Endometrial microvascular endothelial cells (primary cell): Measurements from ENCODE around the gene MTR. TPM values are rescaled to one million over a fixed set of nuclear protein-coding genes. Genes with fewer than 3 reads are reported as not detected.

Experiments
- in situ Hi-C: cut with HindIII; loops from 2 replicates; pipeline ENCODE4 v1.10.0; 2017; ENCODE audit warnings: low sequenced_read_pairs, low pct_unique_long_range_greater_than_20kb; ENCODE audit errors: inconsistent ontology term
- total RNA-seq: library from RNA; depleted of rRNA; stranded (reverse); fragments of >200 nt; gene quantifications from one replicate; pipeline ENCODE4 v1.2.3, GENCODE V29; 2015; ENCODE audit errors: inconsistent ontology term

Gene MTR
- total RNA-seq, 1 donor from 2014 or later: 22.4 TPM

DNA sequence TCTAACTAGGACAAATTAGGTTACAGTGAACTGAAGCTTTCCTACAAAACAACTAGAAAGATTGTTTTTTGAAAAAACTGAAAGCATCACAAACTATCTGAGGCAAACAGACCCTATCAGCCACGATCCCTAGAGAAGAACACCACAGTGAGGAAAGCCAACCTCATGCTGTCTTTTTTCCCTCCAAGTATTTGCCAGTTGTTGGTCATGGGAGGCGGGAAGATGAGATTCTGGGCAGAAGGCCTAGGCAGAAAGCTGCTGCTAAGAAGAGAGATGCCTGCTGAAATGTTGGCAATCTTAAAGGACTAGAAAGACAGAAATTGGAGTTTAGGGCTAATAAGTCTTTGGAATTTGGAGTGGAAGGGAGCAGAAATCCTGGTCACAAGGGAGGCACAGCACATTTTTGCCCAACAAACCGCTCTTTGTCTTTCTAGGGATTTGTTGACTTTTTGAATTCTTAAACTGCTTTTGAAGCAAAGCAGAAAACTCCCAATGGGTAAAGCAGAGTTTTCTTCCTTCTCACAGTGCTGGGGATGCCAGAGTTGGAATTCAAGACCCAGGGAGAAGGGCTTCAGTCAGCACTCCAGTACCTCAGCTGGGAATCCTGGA, 125.3 kb downstream of the MTR start:
- in situ Hi-C loops: no loop called here

DNA sequence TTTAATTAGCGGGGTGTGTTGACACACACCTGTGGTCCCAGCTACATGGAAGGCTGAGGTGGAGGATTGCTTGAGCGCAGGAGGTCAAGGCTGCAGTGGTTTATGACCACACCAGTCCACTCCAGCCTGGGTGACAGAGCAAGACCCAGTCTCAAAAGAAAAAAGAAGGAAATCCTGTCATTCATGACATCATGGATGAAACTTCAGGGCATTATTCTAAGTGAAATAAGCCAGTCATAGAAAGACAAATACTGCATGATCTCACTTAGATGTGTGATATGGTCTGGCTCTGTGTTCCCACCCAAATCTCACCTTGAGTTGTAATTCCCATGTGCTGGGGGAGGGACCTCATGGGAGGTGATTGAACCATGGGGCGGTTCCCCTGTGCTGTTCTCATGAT, 126.5 kb downstream of the MTR start:
- in situ Hi-C loops: no loop called here

DNA sequence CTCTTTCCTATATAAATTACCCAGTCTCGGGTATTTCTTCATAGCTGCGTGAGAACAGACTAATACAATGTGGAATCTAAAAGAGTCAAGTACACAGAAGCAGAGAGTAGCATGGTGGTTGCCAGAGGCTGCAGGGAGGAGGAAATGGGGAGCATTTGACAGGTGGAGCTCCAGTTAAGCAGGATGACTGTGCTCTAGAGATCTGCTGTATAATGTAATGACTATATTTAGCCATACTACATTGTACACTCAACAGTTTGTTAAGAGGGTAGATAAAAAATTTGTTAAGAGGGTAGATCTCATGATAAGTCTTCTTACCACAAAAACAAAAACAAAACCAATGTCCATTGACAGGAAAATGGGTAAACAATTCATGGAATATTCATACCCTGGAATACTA, 127.1 kb downstream of the MTR start:
- in situ Hi-C loops: no loop called here

- in situ Hi-C loops: no loop called here
Measured at GRCh38 chr1:236925386-236925785, 130.3 kb downstream of the MTR start.

DNA sequence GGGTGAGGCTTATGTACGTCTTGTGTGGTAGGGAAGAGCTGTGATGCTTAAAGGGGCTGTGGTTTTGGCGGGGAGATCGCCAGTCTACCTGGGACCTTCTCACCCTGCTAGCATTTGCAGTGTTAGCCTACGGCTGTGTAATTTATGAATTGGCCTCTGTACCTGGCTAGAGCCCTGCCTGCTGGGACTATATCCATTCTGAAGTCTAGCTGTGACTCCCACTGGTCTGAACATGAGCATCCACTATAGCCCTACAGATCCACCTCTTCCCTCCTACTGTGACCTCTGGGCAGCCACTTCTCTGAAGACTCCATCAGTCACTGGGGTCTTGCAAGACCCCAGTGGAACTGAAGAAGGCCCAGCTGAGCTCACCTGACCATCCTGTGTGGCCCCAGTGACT, 135.4 kb downstream of the MTR start:
- in situ Hi-C loops: no loop called here

DNA sequence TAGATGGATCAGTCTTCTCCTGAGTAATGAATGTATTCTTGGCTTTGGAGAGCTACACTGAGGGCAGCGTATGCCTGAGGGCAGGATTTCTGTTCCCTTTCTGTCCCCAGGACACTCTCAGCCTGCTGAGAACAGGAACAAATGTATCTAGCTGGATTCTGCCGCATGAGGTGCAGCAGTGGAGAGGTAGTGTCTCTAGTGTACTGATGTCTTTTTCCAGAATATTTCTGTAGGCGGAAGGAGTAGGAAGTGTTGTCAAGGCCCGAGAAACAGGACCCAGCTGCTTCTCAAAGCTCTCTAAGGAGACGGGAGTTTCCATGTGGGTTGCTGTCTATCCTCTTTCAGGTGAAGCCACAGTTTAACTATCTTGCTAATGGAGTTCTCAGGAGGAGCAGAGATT, 143.7 kb downstream of the MTR start:
- in situ Hi-C loops: no loop called here

DNA sequence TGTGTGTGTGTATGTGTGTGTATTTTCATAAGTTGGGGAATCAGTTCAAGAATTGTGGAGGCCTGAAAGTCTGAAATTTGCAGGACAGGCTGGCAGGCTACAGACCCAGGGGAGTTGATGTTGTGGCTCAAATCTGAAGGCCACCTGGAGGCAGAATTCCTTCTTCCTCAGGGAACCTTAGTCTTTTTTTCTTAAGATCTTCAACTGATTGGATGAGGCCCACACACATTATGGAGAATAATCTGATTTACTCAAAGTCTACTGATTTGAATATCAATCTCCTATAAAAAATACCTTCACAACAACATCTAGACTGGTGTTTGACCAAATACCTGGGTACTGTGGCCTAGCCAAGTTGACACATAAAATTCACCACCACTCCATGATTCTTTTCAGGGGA, 147.3 kb downstream of the MTR start:
- in situ Hi-C loops: no loop called here

DNA sequence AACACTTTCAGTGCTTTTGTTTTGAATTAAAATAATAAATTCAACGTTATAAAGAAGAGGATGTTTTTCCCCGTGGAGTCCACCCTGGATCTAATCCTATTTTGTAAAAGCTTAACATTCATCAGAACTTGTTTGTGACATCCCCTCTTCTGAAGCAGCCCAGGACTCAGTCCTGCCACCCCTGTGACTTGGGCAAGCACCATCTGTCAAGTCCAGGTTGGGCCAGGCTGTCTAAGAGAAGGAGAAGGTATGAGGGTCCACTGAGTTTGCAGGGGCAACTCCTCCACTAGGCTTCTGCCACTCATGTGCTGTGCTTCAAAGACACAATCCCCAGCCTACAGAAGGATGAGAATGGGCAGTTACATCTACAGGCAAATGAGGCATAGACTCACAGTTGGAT, 149.5 kb downstream of the MTR start:
- in situ Hi-C loops: no loop called here

DNA sequence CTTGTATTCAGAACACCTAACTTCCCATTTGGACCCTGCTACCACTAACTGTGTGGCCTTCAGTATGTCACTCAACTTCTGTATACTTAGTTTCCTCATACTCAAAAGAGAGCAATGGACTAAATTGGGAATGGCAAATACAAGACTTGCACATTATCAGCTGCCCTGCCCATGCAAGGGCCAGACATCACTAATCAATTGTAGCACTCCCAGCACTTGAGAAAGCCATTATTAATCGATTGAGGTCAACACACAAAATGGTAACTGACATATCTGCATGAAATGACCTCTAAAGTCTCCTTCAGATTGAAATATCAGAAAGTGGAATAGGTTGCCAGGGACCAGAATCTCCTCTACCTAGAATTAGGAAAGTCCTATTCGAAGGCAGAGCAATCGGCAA, 149.9 kb downstream of the MTR start:
- in situ Hi-C loops: no loop called here

DNA sequence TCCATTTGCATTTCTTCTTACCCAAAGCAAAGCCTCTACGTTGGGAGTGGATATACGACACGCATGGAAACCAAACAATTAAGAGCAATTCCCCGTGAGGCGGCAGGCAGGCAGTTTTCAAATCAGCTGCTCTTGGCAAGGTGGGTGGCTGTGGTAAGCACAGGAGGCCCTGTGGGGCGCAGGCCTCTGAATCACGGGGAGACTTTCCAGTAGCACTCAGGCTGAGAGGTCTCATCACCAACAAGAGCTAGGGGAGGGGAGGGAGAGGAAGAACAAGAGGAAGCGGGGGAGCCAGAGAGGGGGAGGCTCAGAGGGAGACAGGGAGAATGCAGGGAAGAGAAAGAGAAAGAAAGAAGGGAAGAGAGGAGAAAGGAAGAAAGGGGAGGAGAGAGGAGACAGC, 152.7 kb downstream of the MTR start:
- in situ Hi-C loops: no loop called here

DNA sequence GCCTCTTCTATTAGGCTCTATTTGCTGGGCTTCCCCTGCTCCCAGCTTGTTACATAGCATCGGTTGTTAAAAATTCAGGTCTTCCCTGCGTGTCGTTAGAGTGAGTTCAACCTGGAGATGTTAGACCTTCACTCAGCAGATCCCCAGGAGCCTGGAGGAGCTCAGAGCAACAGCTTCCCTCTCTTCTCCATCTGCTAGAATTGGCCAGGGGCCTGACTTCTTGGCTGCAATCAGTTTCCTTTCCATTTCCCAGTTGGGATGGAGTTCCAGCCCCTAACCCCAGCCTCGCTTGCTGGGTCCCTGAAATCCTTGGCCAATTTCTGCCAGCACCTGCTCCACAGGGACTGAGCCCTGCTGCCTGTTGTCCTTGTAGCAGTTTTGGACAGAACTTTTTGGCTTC, 153.3 kb downstream of the MTR start:
- in situ Hi-C loops: no loop called here

- in situ Hi-C loops: no loop called here
Measured at GRCh38 chr1:236948996-236949395, 153.9 kb downstream of the MTR start.

DNA sequence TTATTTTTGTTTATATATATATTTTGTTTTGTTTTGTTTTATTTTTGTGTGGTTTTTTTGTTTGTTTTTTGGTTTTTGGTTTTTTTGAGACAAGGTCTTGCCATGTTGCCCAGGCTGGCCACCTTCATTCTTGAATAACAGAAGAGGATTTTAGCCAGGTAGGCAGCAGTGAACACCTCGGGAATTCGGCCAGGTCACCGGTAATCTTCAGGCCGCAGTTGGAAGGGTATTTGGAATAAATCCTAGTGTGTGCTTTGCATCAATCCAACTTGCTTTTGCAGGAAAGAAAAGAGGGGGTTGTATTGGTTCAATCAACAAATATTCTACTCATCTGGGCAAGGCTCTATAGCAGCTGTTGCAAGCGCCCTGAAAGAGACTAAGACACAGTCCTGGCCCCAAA, 155.3 kb downstream of the MTR start:
- in situ Hi-C loops: no loop called here

DNA sequence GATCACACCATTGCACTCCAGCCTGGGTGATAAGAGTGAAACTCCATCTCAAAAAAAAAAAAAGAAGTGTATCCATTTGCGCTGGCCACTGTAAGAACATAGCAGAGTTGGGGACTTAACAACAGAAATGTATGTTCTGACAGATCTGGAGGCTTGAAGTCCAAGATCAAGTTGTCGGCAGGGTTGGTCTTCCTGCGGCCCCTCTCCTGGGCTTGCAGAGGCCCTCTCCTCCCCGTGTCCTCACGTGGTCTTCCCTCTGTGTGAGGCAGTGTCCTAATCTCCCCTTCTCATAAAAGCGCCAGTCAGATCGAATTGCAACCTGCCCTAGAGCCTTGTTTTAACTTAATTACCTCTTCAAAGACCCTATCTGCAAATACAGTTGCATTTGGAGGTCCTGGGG, 156.6 kb downstream of the MTR start:
- in situ Hi-C loops: no loop called here

- in situ Hi-C loops: no loop called here
Measured at GRCh38 chr1:236952246-236953003, 157.3 kb downstream of the MTR start.

- in situ Hi-C loops: no loop called here
Measured at GRCh38 chr1:236953151-236953700, 158.1 kb downstream of the MTR start.

Other genes starting within 250 kb of the MTR start
- gene HEATR1, start 190.8 kb upstream of the MTR start, total RNA-seq: 38.8 TPM
- not detected for gene ACTN2, start 108.8 kb upstream of the MTR start, total RNA-seq
- gene MT1HL1, start 209.1 kb downstream of the MTR start, total RNA-seq: not detected
- gene RYR2, start 246.9 kb downstream of the MTR start, total RNA-seq: not detected